GM12864 (cell line): ENCODE results near the gene JAML.

Source experiments
- DNase-seq: peaks from one replicate; pipeline ENCODE4 v3.0.0-alpha.2; 2011; ENCODE audit warnings: low read depth
- H3K4me3 ChIP-seq: 2 replicates; pipeline ENCODE4 v1.5.1; 2011; ENCODE audit warnings: mild to moderate bottlenecking, low read depth, low read length, control low read depth
- CTCF ChIP-seq: IDR thresholded peaks from 2 replicates; pipeline ENCODE4 v1.5.1; 2011; ENCODE audit warnings: low read depth, mild to moderate bottlenecking, moderate library complexity, low read length, control low read depth, inconsistent platforms; ENCODE audit errors: missing control alignments

Gene JAML

DNA sequence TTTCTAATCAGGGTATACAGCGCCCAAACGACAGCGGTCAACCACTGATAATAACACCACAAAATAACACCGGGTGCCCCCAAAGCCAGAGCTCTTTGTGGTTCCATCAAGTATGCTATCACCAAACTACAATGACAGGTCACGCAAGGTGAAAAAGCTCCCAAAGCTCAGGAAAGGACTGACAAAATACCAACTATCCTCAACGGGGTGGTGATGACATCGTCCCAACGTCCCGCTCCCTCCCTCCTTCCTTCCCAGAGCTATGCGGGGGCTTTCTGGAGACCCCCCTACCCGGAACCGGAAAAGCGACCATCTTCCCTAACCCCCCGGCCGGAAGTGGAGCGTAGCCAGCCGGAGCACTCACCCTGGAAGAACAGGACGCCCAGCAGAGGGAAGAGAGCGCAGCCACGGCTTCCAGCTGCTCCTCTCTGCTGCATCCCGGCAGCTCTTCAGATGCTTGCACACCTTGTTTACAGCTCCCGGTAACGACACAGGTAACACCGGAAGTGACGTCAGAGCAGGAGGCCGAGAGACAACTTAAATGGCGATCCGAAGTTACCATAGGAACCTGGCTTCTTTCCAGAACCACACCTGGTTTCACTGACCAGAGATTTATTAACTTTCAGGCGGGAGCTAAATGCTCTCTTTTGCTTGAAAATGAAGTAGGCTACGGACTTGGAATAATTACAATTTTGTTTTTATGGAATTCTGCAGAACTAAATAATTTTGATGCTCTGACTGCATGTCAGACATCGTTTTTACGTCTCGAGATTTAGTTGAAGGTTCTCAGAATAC lies 27.2 kb upstream of the JAML start, which contains the start of gene MPZL3:
MPZL3 (minus strand) TSS at position 508 of the 795 bp plus-strand sequence; CDS start at position 437, 71 bp downstream.
- no peak for TF ChIP-seq CTCF
- peak; percentile 87 for DNase-seq
- peak within 1 kb of the TSS; percentile 97 for H3K4me3 ChIP-seq

DNA sequence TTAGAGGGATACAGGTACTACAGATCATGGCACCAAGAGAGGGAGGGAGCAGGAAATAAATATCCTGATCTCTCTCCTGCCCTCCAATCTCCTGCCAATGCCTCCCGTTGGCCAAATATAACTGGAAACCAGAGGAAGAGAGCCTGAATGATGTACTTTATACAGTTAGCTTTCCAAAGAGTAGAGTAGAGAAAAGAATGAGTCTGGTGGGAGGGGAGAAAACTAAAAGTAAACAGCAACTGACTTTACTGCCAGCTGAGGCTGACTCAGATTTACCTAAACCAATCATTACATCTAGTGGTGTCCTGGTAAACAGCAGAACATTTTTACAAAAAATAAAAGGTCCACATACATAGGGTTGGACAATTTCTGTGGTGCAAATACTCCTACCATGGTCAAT lies 22.2 kb upstream of the JAML start:
- TF ChIP-seq CTCF: no peak
- no peak overlapping the region for H3K4me3 ChIP-seq
- no peak for DNase-seq

GRCh38 chr11:118245936-118246562 lies 21.2 kb upstream of the JAML start:
- no peak overlapping the region for H3K4me3 ChIP-seq
- no peak for TF ChIP-seq CTCF
- DNase-seq: no peak

GRCh38 chr11:118243993-118244762 lies 19.4 kb upstream of the JAML start:
- DNase-seq: no peak
- no peak for TF ChIP-seq CTCF
- H3K4me3 ChIP-seq: no peak overlapping the region

- no peak for TF ChIP-seq CTCF
- H3K4me3 ChIP-seq: no peak overlapping the region
- DNase-seq: no peak
Observed at GRCh38 chr11:118243161-118243560, 18.4 kb upstream of the JAML start.

- no peak for DNase-seq
- no peak for TF ChIP-seq CTCF
- no peak overlapping the region for H3K4me3 ChIP-seq
Observed at GRCh38 chr11:118241764-118242098, 16.9 kb upstream of the JAML start.
